ENCODE results near the gene ZNF547.

The ZNF547 gene

DNA sequence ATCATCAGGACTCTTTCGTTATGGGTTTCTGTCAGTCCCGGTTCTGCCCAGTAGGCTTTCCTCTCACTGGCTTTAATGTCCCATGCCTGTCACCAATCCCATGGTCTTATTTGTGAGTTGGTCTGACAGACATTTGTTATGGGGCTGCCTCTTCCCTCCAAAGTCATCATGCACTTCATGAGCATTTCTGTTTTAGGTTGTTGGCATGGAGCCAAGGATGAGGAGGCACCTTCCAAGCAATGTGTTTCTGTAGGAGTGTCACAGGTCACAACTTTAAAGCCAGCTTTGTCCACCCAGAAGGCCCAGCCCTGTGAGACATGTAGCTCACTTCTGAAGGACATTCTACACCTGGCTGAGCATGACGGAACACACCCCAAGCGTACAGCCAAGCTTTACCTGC lies 56.1 kb downstream of the ZNF547 start:
- H3K9ac ChIP-seq (ENCODE audit: low read length) = no peak overlapping the region

DNA sequence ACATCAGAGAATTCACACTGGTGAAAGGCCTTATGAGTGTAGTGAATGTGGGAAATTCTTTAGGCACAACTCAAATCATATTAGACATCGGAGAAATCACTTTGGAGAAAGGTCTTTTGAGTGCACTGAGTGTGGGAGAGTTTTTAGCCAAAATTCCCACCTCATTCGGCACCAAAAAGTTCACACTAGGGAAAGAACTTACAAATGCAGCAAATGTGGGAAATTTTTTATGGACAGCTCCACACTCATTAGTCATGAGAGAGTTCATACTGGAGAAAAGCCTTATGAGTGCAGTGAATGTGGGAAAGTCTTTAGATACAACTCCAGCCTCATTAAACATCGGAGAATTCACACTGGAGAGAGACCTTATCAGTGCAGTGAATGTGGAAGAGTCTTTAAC lies 57.7 kb downstream of the ZNF547 start:
- H3K36me3 ChIP-seq (ENCODE audit: control insufficient read depth, insufficient read depth, low read length) = peaks cover 21% of the 10 kb centered on the region
- no peaks in the 10 kb centered on the region for H3K27me3 ChIP-seq (ENCODE audit: control insufficient read depth, insufficient read depth, low read length)
- no peak overlapping the region for H3K4me3 ChIP-seq (ENCODE audit: low read length)
- no peak overlapping the region for H3K9ac ChIP-seq (ENCODE audit: low read length)
- H3K9me3 ChIP-seq (ENCODE audit: control insufficient read depth, low read length) = peaks cover 8% of the 10 kb centered on the region
- H3K4me1 ChIP-seq (ENCODE audit: control insufficient read depth, insufficient read depth, low read length) = no peaks in the 10 kb centered on the region

More for the DNA sequence above, 56.1 kb downstream of the ZNF547 start:
- Histone ChIP-seq H3K36me3 (ENCODE audit: control insufficient read depth, insufficient read depth, low read length) (peaks cover 21% of the 10 kb centered on the region), H3K4me3 (ENCODE audit: low read length) (no peak overlapping the region), H3K27me3 (ENCODE audit: control insufficient read depth, insufficient read depth, low read length) (no peaks in the 10 kb centered on the region), H3K9me3 (ENCODE audit: control insufficient read depth, low read length) (peaks cover 8% of the 10 kb centered on the region), H3K4me1 (ENCODE audit: control insufficient read depth, insufficient read depth, low read length) (no peaks in the 10 kb centered on the region)
